ENCODE data around the gene CKS2.

The CKS2 gene

DNA sequence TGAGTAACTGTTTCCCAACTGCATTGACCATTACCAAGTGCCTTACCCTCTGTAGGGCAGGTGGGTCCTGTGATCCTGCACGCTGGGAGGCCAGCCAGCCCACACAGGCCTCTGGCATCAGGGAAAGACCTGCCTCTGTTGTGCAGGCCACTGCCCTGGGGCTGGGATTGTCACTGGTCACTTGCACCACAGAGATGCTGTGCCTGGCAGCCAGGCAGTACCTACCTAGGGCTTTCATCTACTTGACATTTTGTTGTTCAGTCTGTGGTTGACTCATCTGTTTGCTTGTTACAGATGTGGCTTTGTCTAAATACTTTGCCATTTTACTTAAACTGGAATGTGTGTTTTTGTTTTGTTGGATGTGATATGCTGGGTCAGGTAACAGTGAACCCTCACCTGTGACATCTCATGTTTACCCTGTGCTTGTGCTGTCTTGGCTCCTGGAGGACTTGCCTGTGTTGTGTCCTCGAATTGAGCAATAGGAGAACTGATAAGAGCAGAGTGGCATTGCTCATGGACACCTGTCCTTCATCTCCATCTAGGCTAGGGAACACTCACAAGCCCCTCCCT, 40.1 kb downstream of the CKS2 start:
- DNase-seq, result no peak

DNA sequence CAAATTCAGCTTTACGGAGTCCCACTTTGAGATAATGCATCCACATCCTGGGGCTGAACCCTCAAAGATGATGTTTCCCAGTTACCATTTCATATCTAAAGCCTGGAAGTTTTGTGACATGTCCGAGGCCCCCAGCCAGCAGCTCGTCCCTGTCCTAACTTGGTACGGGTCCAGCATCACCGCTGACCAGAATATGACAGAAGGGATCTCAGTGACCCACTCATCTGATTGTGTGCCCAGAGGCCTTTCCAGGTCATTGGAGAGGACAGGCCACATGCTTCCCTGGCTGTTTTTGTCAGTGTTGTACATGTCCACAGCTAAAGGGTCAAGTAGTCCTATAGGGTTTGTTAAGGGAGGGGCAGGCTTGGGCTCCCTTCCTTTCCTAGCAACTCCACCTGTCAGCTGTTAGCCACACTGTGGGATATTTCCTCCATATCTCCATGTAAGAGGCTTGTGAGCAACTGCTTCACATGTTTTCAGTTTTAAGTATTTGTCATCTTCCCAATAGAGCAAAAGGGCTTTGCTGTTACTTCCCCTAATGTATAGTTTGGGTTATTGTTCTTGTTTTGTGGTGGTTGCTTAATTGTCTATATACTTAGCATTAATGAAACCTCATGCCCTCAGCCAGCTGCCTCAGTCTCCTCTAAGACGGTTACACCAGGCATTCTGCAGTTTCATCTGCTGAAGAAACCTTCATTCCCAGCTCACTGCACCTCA, 40.7 kb downstream of the CKS2 start:
- DNase-seq, result peak in 1 of 14 donors; percentile 12

DNA sequence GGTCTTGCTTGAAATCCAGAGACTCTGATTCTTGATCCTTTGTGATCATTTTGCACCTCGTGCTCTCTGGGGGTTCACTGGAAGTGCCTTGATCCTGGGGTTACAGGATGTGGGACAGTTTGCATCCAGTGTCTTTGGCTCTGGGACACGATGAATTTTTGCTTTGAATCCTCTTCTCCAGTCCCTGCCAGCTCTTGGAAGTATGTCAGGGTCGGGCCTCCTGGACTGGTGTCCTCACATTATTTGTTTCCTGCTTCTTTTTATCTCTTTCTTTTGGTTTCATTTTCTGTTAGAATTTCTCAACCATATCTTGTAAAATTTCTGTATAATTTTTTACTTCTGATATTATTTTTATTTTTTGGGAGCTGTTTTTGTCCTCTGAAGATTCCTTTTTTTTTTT, 41.5 kb downstream of the CKS2 start:
- DNase-seq, result no peak

DNA sequence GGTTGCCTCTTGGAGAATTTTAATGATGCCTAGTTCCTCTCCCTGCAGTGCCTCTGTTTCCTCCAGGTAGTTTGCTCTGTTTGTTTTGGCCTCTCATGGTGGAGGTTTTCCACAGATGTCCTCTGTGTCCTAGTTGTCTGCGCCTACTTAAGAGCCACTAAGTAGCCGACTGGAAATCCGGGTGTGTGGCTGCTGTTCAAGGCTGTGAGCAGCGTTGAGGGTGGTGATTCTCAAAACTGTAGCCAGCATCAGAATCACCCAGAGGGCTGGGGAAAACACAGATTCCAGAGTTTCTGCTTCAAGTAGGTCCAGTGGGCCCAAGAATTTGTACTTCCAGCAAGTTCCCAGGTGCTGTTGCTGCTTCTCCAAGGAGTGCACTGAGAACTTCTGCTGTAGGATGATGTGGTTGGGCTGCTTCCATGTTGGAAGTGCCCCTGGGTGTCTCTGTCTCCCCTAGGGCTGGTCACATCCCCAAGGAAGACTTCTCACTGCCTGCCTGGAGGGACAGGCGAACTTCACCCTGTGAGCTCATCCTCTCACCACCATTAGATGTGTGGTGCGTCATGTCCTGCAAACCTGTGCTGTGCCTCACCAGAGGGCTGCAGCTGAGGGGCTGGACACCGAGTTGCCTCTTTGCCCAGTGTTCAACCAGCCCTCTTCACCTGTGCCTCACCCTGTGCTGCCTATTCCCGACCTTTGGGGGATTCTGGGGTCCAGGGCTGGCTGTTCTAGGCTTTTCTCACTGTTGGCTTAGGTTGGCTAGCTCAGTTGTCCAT, 42.1 kb downstream of the CKS2 start:
- no peak for DNase-seq

DNA sequence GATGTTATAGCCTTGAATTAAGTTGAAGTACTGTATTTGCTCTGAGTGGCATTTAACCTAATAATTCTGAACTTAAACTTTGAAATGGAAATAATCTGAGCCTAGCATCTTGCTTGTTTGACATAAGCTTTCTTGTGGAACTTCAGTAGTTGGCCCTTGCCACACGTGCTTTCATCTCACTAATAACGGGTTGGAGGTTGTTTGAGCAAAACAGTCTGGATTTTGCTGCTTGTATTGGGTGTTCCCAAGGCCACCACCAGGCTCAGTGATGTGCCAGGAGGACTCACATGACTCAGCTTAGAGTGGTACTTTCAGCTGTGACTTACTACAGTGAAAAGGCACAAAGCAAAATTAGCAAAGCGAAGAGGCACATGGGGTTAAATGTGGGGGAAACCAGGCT, 43.0 kb downstream of the CKS2 start:
- no peak for DNase-seq

DNA sequence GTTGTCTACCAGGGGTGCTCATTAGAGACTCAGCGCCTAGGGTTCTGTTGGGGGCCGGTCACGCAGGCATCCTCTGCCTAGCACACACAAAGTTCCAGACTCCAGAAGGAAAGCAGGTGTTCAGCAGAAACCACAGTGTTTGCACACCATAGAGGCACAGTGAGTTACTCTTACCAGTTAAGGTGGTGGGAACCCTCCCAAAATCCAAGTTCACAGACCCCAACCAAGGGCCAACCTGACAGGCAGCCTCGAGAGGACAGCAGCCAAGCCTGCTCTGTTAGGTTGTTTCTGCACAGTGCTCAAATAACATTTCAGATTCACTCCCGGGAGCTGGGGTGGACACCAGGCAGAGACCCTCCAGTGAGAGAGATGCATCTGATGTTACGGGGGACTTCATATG, 43.5 kb downstream of the CKS2 start:
- no peak for DNase-seq

DNA sequence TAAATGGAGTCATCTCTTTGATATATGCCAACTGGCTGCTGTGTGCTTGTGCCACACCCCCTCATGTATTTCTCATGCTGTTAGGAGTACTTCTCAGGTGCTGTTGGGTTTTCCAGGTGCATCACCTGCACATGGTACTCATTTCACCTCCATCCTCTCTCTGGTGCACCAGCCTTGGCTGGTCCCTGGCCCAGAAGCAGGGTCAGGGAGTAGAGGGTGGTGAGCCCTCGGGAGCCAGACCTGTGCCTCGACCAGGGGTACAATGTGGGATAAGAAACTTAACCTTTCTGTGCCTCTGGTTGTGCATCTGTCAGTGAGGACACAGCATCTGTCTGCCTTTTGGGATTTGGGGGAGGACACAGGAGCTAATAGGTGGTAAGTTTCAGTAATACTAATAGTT, 45.8 kb downstream of the CKS2 start:
- no peak for DNase-seq

DNA sequence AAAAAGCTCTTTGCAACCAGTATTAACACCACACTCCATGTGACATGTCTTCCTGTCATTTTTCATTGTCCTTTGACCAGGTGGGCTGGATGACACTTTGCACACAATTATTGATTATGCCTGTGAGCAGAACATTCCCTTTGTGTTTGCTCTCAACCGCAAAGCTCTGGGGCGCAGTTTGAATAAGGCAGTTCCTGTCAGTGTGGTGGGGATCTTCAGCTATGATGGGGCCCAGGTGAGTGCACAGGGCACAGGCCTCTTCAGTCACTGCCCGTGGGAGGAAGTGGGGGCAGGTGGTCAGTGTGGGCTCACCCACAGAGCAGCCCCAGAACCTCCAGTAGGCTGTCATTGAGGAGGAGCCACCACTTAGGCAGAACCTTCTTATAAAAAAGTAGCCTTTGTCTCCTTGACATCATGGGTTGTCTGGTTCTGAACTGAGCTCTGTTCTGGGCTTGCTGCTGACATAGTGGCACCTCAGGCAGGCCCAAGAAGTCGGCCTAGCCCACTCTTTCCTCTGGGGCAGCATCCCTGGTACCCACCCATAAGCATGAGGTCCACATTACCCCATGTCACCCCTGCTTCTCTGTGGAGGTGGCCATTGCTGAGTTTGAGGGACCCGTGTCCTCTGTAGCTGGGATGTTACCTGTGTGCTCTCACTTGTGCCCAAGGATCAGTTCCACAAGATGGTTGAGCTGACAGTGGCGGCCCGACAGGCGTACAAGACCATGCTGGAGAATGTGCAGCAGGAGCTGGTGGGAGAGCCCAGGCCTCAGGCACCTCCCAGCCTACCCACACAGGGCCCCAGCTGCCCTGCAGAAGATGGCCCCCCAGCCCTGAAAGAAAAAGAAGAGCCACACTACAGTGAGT, 46.6 kb downstream of the CKS2 start:
- no peak for DNase-seq

DNA sequence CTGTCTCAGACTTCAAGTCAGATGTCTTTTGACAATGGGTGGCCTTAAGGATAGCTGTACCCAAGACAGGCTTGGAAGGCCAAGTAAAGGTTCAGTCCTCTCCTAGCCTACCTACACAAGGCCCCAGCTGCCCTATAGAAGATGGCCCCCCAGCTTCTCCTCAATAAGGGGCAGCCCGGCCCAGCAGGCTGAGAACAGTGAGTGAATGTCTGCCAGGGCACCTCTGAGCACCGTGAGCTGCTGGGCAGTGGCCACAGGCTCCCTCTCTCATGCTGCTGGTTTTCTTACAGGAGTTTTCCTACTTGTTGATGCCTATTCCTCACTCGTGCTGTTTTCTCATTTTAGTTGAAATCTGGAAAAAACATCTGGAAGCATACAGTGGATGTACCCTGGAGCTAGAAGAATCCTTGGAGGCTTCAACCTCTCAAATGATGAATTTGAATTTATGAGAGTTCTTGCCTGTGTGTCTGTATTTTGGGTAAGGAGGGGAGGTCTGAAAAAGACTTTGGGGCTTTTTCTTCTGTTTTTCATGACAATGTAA, 47.5 kb downstream of the CKS2 start:
- DNase-seq, result no peak

DNA sequence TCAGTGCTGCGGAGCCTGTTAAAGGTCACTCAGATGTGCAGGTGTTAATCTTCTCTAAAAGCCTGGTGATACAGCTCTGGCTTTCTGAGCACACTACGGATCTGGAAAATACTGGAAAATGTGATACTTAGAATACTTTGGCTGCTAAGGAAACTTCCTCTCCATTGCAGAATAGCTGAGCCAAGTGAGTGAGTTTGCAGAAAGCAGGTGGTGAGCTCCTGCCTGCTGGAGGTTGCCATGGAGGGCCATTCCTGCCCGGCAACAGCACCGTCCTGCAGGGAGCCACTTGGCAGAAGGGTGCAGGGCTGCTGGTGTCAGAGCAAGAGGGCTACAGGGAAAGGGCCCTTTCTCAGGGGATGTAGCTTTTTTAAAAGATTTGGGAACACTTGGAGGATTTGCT, 48.0 kb downstream of the CKS2 start:
- peak in 7 of 14 donors; percentile 25 to 70 (median 42) for DNase-seq

DNA sequence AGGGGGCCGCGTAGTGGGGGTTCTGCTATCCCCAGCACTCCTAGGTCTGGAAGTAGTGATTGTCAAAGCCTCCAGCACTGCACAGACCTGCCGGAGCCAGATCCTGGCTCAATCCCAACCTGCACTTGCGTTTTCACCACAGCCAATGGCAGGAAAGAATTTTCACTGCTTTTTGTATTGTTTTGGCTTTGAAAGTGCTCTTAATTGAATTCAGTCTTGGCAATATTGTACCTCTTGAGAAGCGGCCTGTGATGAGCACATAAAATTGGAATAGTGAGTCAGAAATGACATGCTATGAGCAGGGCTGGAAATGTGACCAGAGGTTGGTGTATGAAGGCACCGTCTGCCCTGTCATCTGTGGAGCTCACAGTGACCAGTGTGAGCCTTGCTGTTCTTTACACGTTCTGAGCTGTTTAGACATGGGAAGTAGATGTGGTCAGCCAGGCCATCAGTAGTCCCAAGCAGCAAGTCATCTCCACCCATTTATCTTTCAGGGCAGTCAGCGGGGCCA, 48.8 kb downstream of the CKS2 start:
- no peak for DNase-seq

DNA sequence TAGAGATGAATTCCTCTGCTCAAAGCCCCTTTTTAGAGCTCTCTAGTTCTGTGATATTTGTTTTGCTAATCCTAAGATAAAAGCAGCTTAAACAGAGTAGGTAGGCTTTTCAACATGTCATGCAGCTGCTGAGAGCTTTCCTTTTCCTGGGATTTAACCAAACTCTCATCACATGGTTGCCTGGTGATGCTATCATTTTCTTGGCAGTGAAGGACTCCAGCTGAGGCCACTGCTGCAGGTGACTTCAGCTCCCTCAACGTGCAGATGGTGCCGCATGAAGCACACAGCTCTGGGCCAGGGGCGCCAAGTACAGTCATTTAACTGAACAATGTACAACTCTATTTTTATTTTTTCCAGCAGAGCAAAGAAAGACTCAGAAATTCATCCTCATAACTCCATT, 49.5 kb downstream of the CKS2 start:
- DNase-seq, result no peak

DNA sequence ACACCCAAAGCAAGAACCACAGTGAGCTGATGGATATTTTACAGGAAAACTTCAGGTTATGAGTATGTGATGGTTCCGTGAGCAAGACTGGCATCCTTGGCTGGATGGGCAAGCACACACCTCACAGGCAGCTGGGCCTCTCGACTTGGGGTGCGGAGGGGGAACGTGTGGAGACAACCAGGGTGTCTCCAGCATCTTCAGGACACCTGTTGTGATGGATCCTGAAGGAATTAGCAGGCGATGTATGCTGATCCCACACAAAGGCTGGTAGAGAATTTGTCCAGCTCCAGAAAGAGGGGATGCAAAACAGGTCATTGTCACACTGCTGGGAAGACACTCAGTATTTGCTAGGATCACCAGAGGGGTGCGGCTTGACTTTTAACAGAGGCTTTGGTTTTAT, 50.0 kb downstream of the CKS2 start:
- no peak for DNase-seq

DNA sequence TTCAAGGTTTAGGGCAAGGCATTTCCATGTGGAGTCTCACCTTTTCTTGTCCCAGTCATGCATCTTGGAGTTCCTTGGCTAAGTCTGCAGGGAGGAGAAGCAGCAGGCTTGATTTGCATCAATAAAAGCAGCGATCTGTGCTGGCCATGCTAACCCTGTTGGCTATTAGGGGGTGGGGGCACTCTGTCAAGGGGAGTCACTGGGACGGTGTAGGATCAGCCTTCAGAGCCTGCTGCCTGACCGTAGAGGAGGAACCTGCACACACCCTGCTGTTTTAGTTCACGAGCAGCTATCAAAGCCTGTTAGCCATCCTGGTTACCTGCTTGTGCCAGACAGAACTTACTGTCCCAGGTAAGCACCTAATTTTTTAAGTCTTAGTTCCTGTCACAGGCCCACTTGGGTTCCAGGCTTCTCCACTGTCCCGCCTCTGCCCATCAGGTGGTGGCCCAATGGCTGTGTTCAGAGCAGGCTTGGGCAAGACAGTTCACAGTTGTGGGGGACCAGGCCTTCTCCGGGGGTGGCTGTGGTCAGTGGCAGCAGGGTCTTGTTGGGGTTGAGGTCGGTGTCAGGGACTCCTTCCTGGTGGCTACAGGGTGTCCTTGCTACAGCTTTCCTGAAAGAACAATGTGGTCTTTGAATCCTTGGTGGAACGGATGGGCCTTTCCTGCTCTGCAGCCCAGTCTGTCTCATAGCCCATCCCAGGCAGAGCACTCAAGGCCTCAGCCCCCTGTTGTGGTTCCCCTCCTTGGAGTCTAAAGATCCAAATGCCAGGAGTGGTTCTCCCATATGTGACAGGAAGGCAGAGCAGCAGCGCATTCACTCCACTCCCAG, 51.0 kb downstream of the CKS2 start:
- no peak for DNase-seq

DNA sequence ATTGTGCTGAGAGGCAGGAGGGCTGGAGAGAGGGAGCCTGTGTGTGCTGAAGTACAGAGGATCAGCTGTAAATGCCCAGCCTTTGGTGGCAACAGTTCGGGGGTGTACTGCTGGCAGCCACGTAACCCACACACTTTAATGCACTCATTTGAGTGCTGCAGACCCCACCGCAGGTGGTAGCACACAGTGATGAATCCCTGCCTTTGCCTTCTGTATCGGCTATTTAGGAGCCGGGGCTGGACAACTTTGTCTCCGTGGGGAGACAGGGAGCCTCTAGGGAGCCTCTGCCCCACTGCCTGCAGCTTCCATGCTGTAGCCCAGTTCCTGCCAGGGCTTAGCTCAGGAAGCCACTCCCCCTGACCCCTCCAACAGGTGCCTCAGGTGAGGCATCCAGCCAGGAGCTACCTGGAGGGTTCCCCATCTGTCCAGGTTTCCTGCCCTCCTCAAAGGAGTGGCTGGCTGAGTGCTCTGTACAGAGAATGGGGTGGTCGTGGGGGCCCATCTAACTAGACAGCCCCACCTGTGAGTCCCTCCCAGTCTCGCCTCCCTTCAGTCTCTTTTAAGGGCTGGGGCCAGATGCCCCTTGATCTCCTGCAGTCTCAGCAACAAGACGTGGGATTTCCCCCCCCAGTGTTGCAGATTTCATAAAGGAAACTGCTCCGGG, 51.8 kb downstream of the CKS2 start:
- no peak for DNase-seq

DNA sequence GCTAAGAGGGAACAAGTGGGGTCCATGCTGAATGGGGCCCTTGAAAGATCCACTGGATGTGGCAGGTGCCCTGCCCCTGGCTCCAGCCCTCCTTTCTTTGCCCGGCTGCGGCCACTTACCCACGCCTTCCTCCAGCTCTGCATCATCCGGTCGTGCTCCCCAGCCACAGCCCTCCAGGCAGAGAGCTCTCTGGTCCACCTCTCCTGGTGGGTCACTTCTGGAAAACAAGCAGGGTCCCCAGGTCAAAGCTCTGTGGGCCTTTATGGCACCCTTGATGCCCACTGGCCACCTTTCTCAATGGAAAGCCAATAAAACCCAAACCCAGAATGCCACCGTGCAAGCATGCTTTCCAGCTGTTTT, 52.3 kb downstream of the CKS2 start:
- no peak for DNase-seq

DNA sequence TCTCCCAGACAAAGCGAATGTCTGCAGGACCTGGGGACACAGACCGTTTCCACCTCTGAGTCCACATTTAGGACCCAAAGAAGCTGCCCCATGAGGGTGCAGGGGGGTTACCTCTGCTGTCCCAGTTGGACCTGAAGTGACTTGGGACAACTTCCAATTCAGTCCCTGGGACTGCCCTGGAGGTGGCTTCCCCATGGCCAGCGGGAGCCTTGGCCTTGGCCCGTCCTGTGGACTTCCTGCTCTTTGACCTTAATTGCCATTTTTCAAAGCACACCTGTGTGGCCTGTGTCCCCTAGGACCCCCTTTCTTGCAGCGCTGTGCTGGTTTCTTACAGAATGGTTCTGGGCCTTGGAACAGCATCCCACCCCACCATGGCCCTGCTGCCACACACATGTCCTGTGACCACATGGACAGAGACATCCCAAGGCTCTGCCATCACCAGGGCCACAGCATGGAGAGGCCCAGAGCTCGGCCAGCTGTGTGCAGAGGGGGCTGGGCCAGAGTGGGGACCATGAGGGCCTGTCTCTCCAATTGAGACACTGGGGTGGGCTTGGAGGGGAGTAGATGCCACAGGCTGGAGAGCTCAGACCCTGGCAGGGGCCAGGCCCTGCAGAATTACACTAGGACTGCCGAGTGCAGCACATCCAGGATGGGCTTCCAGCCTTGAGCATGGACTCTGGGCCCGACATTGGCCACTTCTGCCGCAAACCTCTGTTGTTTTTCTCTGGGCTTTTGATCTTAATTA, 53.1 kb downstream of the CKS2 start:
- DNase-seq, result no peak

DNA sequence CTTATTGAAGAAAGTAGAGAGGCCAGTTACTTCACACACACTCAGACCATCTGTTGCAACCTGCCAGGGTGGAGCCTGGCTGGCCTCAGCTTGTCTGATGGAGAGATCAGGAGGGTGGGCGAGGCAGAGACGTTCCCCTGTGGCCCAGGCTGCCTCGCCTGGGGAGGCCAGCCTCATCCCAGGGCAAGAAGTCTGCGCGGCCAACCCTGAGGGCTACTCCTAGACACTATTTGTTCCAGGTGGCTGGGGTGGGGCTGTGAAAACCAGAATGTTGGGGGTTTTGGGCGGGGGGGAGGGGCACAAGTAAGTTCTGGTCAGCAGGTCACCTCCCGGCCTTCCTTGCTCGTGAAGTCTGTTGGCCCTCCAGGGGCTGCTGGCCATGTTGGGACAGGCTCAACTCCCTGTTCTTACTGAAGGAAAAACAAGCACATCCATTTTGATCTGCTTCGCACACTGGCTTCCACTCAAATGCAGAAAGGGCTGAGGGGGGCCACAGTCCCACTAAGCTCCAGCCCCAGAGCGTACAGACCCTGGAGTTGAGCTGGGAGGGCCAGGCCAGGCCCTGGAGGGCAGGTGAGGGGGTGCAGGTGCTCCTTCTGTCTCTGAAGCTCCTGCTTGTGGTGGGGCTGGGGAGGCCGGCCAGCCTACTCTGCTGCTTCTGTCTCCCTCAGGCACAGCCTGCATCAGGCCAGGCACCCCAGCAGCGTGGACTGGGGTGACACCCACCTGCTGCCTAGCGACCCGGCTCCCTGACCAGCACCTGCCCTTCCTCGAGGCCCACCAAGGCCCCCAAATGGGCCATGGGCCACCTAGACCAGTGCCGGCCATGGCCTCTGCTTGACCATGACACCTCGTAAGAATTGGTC, 53.9 kb downstream of the CKS2 start:
- no peak for DNase-seq

DNA sequence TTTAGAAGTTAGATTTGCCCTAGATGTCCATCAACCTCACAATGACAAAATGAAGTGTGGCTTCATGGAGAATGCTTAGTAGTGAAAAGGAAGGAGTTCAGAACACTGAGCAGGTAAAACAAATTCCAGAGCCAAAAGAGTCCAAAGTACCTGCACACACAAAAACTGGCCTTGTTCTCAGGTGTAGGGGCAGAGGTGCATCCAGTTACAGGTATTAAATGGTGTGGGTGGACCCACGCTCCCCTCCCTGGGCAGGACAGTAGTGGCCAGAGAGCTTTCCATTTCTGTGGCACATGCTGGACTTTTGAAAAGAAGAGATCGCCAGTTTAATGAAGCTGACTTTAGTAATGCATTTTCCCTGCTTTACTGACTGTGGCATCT, 54.5 kb downstream of the CKS2 start:
- no peak for DNase-seq

All from C1 segment of cervical spinal cord (tissue), 14 donors.